Astrocyte (in vitro differentiated cells and primary cell): Measurements from ENCODE around the gene DZANK1. TPM values are rescaled to one million over a fixed set of nuclear protein-coding genes. Genes with fewer than 3 reads are reported as not detected.

Source experiments
- DNase-seq: peaks from one replicate; pipeline ENCODE4 v3.0.0-alpha.2; 2010; ENCODE audit warnings: low read depth
- FAIRE-seq: peaks from 2 replicates; lab custom pipeline; 2011; peaks lifted over from hg19 to GRCh38; lab: Jason Lieb, UNC
- H2AFZ ChIP-seq: 2 replicates; pipeline ENCODE4 v1.6.0; 2012; ENCODE audit warnings: low read depth, low read length, inconsistent platforms
- H3K27ac ChIP-seq: 2 replicates; pipeline ENCODE4 v1.5.1; 2011; ENCODE audit warnings: low read depth, low read length, inconsistent platforms
- H3K27me3 ChIP-seq: 2 replicates; pipeline ENCODE4 v1.6.0; 2011; ENCODE audit warnings: low read length, inconsistent platforms; ENCODE audit not compliant: insufficient read depth
- H3K36me3 ChIP-seq: 2 replicates; pipeline ENCODE4 v1.5.1; 2011; ENCODE audit warnings: low read length, inconsistent platforms; ENCODE audit not compliant: insufficient read depth
- H3K4me1 ChIP-seq: 2 replicates; pipeline ENCODE4 v1.5.1; 2011; ENCODE audit warnings: low read length, inconsistent platforms; ENCODE audit not compliant: insufficient read depth
- H3K4me2 ChIP-seq: 2 replicates; pipeline ENCODE4 v1.6.0; 2012; ENCODE audit warnings: low read length, inconsistent platforms
- H3K4me3 ChIP-seq: 2 replicates; pipeline ENCODE4 v1.5.1; 2011; ENCODE audit warnings: low read depth, mild to moderate bottlenecking, low read length, inconsistent platforms; ENCODE audit not compliant: insufficient read depth
- H3K79me2 ChIP-seq: 2 replicates; pipeline ENCODE4 v1.6.0; 2012; ENCODE audit warnings: mild to moderate bottlenecking, low read length, inconsistent platforms; ENCODE audit not compliant: insufficient read depth
- H3K9ac ChIP-seq: 2 replicates; pipeline ENCODE4 v1.6.0; 2012; ENCODE audit warnings: mild to moderate bottlenecking, low read length, inconsistent platforms
- H3K9me3 ChIP-seq: 2 replicates; pipeline ENCODE4 v1.5.1; 2012; ENCODE audit warnings: low read depth, mild to moderate bottlenecking, low read length, inconsistent platforms; ENCODE audit not compliant: insufficient read depth
- H4K20me1 ChIP-seq: 2 replicates; pipeline ENCODE4 v1.6.0; 2012; ENCODE audit warnings: low read length, inconsistent platforms; ENCODE audit not compliant: insufficient read depth
- H3K27ac Mint-ChIP-seq: one replicate; pipeline ENCODE4 v1.8.0; 2021; ENCODE audit warnings: mild to moderate bottlenecking, mixed read lengths; ENCODE audit not compliant: unreplicated experiment
- H3K27me3 Mint-ChIP-seq: one replicate; pipeline ENCODE4 v1.8.0; 2021; ENCODE audit warnings: low read depth, mixed read lengths; ENCODE audit not compliant: unreplicated experiment
- H3K36me3 Mint-ChIP-seq: one replicate; pipeline ENCODE4 v1.8.0; 2021; ENCODE audit warnings: low read depth, mixed read lengths; ENCODE audit not compliant: unreplicated experiment
- H3K4me1 Mint-ChIP-seq: one replicate; pipeline ENCODE4 v1.8.0; 2021; ENCODE audit warnings: low read depth, mixed read lengths; ENCODE audit not compliant: unreplicated experiment
- H3K4me3 Mint-ChIP-seq: one replicate; pipeline ENCODE4 v1.8.0; 2021; ENCODE audit warnings: mild to moderate bottlenecking, moderate library complexity, mixed read lengths; ENCODE audit not compliant: unreplicated experiment
- H3K9me3 Mint-ChIP-seq: one replicate; pipeline ENCODE4 v1.8.0; 2021; ENCODE audit warnings: mild to moderate bottlenecking, mixed read lengths; ENCODE audit not compliant: unreplicated experiment
- CTCF ChIP-seq: IDR thresholded peaks from 2 replicates; pipeline ENCODE4 v1.5.1; 2011; ENCODE audit warnings: low read depth, mild to moderate bottlenecking, inconsistent platforms, low read length, moderate library complexity; ENCODE audit not compliant: insufficient read depth
- EZH2 ChIP-seq: IDR thresholded peaks from 2 replicates; pipeline ENCODE4 v1.6.1; 2012; ENCODE audit warnings: mild to moderate bottlenecking, low read length, inconsistent platforms; ENCODE audit not compliant: insufficient read depth
- total RNA-seq: library from RNA; stranded (reverse); gene quantifications from 2 replicates; pipeline ENCODE4 v1.2.1, GENCODE V29; 2021

Gene DZANK1
- total RNA-seq, 1 donor from 2014 or later, result 3.0 TPM

GRCh38 chr20:18507218-18508191 is 40.7 kb upstream of the DZANK1 start, which contains the start of gene SEC23B:
Gene SEC23B (plus strand): TSS chr20:18507940. CDS start chr20:18510836, 2,896 bp downstream.
- Histone ChIP-seq H3K9me3 (no peaks in the 10 kb centered on the region), H3K9ac (peak within 1 kb of the TSS; percentile 88), H3K27me3 (peaks cover 5% of the 10 kb centered on the region), H3K27ac (peak within 1 kb of the TSS; percentile 96), H4K20me1 (no peaks in the 10 kb centered on the region), H3K36me3 (peaks cover 24% of the 10 kb centered on the region), H3K4me2 (peak within 1 kb of the TSS; percentile 95), H3K4me3 (peak within 1 kb of the TSS; percentile 93), H3K79me2 (peaks cover 34% of the 10 kb centered on the region), H3K4me1 (peaks cover 8% of the 10 kb centered on the region), H2AFZ (peak within 1 kb of the TSS; percentile 95)
- H3K4me1 Mint-ChIP-seq, result peaks cover 9% of the 10 kb centered on the region
- no peak for TF ChIP-seq EZH2
- no peak for TF ChIP-seq CTCF
- no peaks in the 10 kb centered on the region for H3K27me3 Mint-ChIP-seq
- DNase-seq, result peak; percentile 97
- peak within 1 kb of the TSS; percentile 99 for H3K27ac Mint-ChIP-seq
- H3K36me3 Mint-ChIP-seq, result peaks cover 3% of the 10 kb centered on the region
- no peaks in the 10 kb centered on the region for H3K9me3 Mint-ChIP-seq
- peak within 1 kb of the TSS; percentile 100 for H3K4me3 Mint-ChIP-seq
- FAIRE-seq, result peak; percentile 80

DNA sequence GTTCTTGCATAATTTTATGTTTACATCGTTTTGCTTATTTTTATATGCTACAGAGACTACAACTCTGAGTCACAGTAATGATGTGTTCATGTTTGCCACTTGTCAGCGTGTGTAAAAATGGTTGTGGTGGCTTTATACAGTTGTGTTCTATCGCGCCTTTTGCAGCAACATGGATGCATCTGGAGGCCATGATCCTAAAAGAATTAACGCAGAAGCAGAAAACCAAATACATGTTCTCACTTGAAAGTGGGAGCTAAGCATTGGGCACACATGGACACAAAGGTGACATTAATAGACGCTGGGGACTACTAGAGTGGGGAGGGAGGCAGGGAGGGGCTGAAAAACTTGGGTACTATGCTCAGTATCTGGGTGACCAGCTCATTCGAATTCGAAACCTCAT is 39.9 kb upstream of the DZANK1 start:
- H3K4me3 Mint-ChIP-seq, result peak overlapping the region; percentile 100
- FAIRE-seq (no peak), DNase-seq (no peak)

More for the DNA sequence above, 39.9 kb upstream of the DZANK1 start:
- Mint-ChIP-seq H3K4me1 (peaks cover 9% of the 10 kb centered on the region), H3K36me3 (peaks cover 2% of the 10 kb centered on the region), H3K27ac (peak overlapping the region; percentile 99), H3K9me3 (no peaks in the 10 kb centered on the region), H3K27me3 (no peaks in the 10 kb centered on the region)
- H3K9ac ChIP-seq, result peak overlapping the region; percentile 88
- no peaks in the 10 kb centered on the region for H4K20me1 ChIP-seq
- H3K27me3 ChIP-seq, result peaks cover 6% of the 10 kb centered on the region
- H3K36me3 ChIP-seq, result peaks cover 18% of the 10 kb centered on the region
- peak overlapping the region; percentile 93 for H3K4me3 ChIP-seq
- peak overlapping the region; percentile 96 for H3K27ac ChIP-seq
- peaks cover 8% of the 10 kb centered on the region for H3K4me1 ChIP-seq
- H2AFZ ChIP-seq, result peak overlapping the region; percentile 95
- H3K9me3 ChIP-seq, result no peaks in the 10 kb centered on the region
- peaks cover 32% of the 10 kb centered on the region for H3K79me2 ChIP-seq
- H3K4me2 ChIP-seq, result peak overlapping the region; percentile 95
- TF ChIP-seq CTCF, result no peak
- no peak for TF ChIP-seq EZH2
